Fibroblast of skin of abdomen (primary cell): Measurements from ENCODE around the gene LOXL1.

Source experiments
- DNase-seq: peaks from one replicate; pipeline ENCODE4 v3.0.0-alpha.2; 2013

LOXL1 gene

DNA sequence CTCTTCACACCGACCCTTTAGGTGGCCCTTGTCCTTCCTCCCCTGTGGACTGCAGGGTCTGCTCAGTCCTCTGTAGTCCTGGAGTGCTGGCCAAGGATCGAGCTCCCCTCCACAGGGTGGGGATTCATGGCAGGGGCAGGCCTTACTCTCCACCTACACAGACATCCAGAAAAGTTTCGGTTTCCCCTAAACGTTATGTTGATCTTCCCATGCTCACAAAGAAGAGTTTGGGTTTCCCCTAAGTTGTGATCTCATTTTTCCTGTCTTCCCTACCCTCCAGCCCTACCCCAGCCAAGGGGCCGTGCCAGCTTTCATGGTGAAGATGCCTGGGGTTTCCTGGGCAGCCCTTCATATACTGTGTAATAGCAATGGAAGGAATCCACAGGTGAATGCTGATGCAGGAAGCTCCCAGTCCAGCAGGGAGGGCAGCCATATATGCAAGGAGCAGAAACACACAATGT lies 55.5 kb downstream of the LOXL1 start:
- DNase-seq, result no peak

DNA sequence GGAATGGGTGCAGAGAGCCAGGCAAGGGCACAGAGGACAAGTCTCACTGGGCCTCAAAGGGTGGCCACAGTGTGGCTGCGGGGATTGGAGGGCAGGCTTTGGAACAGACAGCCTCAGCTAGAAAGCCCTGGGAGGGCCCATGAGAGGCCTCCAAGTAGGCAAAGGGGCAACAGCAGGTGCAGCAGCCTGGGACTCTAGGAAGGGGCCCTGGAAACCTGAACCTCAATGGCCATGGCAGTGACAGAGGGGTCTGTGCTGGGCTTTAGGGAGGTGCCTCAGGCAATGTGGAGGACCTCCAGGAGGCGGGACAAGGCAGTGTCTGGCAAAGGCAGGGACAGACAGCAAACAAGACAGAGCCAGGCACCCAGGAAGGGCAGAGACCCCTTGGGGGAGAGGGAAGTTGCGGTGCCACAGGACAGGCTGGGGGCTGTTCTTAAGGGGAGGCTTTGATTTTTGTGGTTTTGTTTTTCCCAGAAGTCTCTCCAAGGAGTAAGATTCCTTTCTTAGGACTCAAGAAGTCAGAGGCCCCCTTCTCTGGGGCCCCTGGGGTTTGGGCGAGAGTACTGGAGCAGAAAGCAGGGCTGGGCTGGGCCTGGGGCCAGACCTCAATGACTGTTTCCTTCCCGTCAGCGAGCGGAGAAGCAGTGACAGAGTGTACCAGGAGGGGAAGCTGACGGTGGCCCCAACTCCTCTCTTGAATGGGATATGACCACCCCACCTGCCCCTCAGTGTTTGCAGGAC lies 56.1 kb downstream of the LOXL1 start:
- peak; percentile 98 for DNase-seq

DNA sequence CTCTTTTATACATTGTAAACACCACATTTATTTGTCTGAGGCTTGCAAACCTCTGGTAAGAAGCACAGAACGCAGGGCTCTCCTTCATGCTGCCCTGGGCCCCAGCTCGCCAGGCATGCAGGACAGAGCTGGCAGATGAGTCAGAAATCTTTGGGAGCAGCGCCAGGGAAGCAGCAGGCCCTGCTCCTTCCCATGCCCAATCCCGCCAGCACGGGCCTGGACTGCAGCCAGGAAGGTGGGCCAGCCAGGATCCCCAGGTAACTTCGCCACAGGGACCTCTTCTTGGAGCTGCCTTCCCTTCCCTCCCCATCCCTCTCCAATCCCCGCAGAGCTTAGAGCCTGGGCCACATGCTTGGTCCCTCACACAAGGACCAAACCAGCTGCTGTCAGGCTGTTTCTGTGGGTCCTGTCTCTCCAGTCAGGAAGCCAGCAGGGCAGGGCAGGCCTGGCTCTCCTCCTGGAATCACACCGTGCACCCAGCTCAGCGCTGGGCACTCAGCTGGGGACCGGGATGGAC lies 57.0 kb downstream of the LOXL1 start:
- peak; percentile 82 for DNase-seq

DNA sequence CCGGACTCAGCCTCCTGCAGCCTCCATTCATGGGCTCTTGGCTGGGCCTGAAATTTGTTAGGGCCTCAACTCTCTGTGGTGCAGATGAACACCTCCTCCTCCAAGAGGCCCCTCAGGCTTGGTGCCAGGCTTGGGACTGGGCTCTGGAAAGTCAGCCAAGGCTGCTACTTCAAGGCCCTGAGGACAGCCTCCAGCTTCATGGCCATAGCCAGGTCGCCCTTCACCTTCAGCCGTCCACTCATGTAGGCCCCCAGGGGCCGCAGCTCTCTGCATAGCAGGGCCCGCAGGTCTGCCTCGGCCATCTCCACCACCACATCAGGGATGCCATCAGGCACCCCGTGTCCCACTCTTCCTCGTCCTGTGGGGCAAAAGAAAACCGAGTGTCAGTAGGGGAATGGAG lies 57.5 kb downstream of the LOXL1 start:
- DNase-seq, result no peak

DNA sequence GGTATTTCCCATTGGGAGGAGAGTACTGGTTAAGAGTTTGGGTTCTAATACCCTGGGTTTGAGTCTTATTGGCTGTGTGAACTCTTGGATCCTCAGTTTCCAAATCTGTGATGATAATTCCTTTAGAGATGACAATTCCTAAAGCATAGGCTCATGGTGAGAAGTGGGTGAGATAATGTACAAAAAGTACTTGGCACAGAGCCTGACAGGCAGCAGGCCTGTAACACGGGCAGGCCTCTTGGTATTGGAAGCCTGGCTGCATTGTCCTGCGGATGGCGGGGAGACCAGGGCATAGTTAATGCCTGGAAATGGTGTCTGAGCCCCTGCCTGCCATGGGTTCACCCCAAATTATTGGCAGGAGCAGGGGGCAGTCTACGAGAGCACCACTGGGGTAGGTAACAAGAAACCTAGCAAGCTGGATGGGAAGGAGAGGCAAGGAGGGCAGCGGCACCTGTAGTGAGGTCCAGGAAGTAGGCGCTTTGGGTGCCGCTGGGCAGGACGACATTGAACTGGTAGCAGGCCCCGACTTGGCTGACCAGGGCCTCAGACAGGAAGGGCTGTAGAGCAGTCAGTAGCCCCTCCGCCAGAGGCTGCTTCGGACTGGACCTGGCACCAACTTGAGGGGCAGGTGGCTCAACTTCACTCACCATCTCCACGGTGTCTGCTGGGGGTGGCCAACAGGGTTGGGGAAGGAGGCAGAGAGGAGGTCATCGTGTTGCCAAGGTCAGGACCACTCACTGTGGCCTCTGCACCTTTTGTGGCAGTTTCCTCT lies 58.1 kb downstream of the LOXL1 start:
- DNase-seq, result no peak

DNA sequence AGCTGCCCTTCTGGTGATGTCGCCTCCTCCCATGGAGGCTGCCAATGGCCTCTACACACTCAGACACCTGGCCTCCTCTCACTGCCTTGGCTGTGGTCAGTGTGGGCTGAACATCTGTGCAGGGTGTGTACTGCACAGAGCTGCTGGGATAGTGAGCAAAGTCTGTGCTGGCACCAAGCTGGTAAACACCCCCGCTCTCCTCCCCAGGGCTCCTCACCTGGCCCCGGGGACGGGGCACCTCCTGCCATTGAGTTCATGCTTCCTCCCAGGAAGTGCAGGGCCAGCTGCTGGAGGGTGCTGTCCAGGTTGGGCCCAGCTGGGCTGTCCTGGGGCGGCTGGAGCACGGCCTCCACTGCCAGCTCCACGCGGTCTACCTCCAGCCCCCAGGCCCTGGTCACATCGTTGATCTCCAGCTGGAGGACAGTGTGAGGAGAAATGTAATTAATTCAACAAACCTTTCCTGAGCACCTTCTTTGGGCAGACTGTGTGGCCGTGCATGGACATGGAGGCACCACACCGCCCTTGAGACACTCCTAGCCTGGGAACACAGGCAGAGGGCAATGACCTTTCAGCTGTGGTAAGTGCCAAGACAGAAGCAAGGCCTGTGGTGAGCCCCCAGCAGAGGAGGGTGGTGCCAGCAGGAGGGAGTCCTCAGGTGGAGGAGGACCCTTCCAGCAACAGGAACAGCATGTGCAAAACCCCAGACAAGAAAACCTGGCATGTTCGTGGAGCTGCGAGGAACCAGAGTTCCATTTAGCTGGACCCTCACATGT lies 59.0 kb downstream of the LOXL1 start:
- peak; percentile 50 for DNase-seq

GRCh38 chr15:73986055-73986775 lies 60.0 kb downstream of the LOXL1 start:
- no peak for DNase-seq

DNA sequence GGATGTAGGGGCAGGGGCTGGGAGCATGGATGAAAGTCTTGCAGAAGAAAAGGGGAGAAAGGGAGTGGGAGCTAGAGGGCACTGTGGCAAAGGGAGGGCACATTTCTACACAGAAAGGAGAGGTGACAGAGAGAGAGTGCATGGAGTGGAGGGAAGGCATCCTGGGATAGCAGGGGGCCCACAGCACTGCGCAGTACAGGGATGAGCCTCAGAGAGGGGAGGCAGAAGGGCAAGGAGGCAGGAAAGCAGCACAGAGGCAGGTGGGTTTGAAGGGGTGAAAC lies 60.5 kb downstream of the LOXL1 start:
- no peak for DNase-seq

- DNase-seq, result no peak
Observed at GRCh38 chr15:73987250-73987649, 61.0 kb downstream of the LOXL1 start.

DNA sequence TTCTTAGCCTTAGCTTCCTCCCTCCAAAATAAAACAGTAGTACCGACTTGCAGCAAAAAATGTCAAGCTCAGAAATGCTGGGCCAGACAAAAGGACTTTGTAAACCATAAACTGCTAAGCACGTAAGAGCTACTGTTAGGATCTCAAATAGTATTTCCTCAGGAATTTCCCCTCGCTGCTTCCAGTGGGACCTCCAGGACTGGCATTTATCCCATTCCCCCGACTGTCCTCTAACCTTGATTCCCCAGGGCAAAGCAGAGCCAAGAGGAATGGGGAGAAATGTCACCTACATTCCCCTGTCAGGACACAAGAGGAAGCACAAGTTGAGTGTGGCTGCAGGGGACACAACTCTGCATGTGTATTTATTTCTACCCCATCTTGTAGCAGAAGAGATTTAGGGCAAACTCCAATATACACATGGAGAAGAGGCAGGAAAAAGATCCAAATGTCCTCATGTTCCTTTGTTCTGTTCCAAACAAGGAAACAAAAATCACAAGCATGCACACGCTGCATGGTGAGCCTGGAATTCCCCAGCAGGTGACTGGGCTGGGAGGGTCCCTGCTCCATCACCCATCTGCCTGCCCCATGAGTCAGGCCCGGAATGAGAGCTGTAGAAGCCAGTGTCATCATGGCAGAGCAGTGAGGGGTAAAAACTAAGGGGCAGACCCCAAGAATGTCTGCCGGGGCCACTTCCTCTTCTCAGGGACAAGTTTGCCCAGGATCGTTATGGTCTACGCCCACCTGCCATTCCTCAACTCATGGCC lies 61.6 kb downstream of the LOXL1 start:
- peak; percentile 45 for DNase-seq

DNA sequence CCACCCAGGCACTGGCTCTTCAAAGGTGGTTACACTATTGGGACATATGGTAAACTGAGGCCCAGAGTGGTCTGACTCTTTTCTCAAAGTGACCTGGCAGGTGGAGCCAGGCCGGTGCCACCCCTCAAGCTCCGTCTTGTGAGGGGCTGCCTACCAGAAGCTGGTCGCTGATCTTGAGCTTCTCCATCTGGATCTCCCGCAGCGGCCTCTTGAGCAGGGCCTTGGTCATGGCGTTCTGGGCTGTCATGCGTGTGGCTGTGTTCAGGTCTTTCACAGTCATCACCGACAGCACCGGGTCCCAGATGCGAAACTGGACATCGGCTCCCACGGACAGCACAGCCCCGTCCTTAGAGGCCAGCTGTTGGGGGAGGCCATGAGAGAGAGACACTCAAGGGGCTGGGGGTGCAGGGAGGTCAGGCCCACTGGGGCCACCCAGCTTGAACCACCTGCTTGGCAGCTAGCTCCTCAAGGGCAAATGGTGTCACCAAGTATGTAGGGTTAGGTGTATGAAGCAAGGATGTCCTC lies 62.2 kb downstream of the LOXL1 start:
- no peak for DNase-seq

DNA sequence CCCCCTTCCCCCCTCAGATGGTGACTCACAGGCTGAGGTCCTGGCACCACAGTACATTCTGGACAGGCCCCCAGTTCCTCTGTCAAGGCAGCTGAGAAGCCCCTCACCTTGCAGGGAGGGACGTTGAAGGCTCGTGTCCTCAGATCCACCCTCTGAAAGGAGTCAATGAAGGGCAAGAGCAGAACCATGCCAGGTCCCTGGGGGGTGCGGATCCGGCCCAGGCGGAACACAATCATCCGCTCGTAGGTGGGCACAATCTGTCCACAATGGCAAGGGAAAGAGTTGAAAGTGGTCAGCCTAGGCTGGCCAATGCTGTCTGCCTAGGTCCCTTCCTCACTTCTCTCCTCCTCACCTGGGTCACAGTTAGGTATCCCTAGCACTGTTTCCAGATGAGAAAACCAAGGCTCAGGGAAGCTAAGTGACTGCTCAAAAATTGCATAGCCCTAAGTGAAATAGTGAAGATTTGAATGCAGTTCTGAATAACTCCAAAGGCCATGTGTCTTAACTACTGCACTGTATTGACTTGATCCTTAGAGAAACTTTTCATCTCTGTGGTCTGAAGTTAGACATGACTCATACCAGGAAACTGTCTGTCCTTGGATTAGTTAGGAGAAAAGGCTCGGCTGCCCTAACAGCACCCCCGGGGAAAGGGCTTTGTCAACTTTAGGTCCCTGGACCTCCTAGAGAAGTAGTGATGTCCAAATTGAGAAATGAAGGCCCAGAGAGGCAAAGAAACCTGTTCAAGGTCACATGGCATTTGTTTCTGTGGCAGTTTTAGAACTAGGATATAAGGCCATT lies 62.9 kb downstream of the LOXL1 start:
- DNase-seq, result peak; percentile 85

DNA sequence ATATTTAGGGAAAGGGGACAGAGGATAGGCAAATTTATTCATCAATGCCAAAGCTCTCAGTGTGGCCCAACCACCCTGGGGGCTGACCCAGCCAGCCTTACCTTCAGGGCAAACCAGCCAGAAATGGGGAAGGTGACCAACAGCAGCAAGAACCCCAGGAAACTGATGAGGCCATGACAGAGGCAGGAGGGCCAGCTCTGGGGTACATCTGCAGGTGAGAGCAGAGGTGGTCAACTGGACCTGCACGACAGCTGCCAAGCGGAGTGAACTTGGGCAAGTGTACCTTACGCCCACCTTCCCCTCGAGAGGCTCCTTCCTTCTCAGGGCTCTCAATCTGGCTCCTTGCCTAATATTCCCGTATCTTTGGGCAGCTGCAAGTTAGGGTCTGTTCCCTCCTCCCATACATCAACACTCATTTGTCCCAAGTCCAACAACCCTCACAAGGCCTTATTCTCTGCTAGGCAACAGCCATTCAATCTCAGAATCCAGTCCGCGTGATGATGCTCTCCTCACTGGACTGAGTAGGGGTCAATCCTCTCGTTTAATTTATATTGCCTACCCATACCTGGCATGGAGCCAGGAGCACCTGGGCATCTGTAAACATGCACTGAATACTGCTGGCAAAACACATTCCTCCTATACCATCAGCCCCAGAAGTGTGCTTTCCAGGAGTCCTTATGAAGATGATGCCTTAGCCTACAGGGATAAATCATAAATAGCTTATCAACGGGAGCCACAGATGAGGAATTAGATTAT lies 64.2 kb downstream of the LOXL1 start:
- no peak for DNase-seq

DNA sequence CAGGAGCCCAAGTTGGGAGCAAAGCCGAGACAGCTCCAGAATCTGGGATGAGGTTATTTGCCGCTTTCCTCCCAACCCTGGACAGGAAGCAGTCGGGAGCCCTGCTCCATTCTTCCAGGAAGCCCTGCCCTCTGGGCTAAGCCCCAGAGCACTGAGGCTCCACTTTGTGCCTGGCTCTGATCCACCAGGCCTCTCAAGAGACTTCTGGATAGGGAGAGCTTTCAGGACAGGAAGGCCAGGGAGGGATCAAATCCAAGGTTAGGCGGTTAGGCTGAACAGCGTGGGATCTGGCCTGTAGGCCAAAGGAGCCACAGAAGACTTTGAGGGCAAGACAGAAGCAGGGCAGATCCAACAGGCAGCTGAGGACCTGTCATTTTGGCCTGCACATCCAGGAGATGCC lies 65.0 kb downstream of the LOXL1 start:
- peak; percentile 32 for DNase-seq

DNA sequence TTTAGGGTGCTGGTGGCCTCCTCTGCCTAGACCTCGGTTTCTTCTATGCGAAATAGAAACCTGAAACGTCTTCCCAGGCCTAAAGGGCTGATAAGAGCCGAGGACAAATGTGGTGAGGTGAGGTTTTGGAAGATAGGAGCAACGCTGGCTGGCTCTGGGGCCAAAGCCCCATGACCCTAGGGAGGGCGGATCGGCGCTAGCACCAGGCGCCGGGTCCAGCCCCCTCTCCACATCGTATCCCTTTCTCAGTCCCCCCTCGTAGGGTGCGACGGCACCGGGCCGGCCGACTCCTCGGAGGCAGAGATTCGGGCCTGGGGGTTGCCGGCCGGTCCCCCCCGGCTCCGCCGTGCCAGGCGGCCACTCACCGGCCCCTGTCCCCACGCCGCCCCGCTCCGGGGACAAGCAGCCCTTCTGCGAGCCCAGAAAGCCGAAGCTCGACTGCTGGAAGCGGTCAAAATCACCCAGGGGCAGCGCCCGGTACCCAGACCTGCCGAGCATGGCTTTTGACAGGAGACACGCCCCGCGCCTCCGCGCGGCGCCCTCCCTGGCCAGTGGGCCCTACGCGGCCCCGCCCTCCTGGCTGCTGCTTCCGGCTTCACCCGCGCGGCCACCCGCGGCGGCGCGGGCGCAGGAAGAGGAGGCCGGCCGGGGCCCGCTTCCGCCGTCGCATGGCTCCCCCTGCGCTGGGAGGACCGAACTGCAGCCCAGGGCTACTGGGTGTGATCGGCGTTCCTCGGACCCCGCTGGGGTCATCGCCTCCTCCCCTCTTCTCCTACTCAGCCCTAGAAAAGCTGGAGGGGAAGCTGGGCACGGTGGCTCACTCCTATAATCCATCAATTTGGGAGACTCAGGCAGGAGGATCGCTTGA lies 65.7 kb downstream of the LOXL1 start, which contains the start of gene STOML1:
TSS of gene STOML1 (minus strand) at position 570 of the 868 bp plus-strand sequence. CDS start at position 498, 72 bp downstream.
- peak; percentile 95 for DNase-seq

DNA sequence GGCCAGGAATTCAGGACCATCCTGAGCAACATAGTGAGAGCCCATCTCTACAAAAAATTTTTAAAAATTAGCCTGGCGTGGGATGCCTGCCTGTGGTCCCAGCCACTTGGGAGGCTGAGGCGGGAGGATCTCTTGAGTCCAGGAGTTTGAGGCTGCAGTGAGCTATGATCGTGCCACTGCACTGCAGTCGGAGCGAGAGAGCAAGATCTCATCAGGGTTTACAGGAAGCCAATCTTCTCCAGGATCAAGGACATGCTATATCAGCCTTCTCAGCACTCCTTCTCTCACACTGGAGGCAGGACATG lies 66.3 kb downstream of the LOXL1 start:
- no peak for DNase-seq

GRCh38 chr15:73993211-73993994 lies 67.1 kb downstream of the LOXL1 start:
- DNase-seq, result no peak

- peak; percentile 95 for DNase-seq
Observed at GRCh38 chr15:73994413-73994883, 68.2 kb downstream of the LOXL1 start, which contains the start of gene PML. PML (plus strand) TSS chr15:73994716; CDS start chr15:73994813, 97 bp downstream.
